ENCODE results near the gene ACOT9.

The ACOT9 gene

GRCh38 chrX:23765449-23765848, 22.4 kb upstream of the ACOT9 start:
- peak; percentile 70 for DNase-seq

DNA sequence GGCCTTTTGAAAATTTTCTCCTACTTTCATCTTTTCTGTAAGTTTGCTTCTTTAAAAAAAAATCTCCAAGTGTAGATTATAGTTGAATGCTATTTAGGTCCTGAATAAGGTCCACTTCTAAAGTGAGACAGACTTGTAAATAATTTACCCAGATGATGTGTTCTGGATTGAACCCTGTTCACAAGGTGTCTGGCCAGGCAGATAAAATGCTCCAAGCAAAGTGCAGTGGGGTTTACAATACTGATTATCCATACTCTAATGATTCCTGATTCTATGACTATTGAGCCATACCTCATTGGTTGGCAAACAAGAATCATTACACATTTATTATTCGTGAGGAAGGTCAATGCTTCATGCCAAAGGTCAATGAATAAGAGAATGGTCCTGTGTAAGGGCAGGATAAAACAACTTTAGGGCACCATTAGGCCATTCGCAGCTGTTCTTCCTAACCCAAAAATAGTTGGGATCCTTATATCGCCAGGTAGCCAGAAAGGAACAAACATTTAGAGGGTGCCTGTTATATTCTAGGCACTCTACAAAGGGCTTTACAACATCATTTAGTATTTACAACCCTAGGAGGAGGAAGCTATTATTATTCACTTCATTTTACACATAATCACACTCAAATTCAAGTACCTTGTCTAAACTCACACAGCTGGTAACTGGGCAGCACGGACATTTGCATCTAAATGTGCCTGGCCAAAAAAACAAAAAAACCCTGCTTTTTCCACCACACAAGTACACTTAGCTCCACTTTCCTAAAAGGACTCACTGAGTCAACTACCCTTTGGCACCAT, 21.3 kb upstream of the ACOT9 start:
- peak; percentile 64 for DNase-seq

DNA sequence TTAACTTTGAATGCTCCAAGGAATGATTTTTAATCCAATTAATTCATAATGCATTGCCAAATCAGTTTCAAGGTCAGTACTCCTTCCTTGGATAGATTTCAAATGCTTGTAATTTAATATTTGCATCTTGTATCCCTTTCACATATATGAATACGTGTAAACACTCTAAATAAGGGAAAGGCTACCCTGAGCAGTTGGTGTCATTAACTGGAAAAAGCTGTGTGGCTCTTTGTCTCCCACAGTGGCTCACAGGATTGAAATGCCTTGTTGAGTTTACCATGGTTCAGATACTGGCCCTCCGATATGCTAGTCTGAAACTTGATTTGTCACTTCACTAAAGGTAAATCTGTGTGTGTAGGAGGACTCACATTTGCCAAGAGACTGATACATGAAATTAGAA, 16.7 kb upstream of the ACOT9 start:
- DNase-seq = no peak

GRCh38 chrX:23756165-23756564, 13.1 kb upstream of the ACOT9 start:
- peak; percentile 83 for DNase-seq

GRCh38 chrX:23754664-23755063, 11.6 kb upstream of the ACOT9 start:
- DNase-seq = no peak

GRCh38 chrX:23752740-23753415, 9.8 kb upstream of the ACOT9 start:
- no peak for DNase-seq

DNA sequence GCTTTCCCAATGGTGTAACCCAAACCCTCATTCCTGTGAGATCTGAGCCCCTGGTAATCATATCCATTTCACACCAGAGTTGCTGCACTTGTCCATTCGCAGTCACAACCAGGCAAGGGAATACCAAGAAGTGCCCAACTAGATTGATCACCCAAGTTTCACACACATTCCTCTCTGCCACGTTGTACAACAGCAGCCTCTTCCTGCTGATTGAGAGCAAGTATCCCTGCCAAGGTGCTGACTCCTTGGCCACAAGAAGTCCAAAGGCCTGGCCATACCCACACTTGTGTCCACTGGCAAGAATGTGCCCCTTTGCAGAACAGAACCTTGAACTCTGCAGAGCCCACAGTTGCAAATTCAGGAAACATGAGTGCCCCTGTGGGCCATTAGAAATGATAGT, 6.5 kb upstream of the ACOT9 start:
- no peak for DNase-seq

- DNase-seq = no peak
Observed at GRCh38 chrX:23749129-23749528, 6.1 kb upstream of the ACOT9 start.

- no peak for DNase-seq
Observed at GRCh38 chrX:23745786-23746185, 2.7 kb upstream of the ACOT9 start.

DNA sequence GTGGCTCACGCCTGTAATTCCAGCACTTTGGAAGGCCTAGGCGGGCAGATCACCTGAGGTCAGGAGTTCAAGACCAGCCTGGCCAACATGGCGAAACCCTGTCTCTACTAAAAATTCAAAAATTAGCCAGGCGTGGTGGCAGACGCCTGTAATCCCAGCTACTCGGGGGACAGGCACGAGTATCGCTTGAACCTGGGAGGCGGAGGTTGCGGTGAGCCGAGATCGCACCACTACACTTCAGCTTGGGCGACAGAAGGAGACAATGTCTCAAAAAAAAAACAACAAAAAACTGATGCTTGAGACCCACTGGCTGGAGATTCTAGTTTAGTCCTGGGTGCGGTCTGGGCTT, 521 bp upstream of the ACOT9 start:
- DNase-seq = peak; percentile 28

DNA sequence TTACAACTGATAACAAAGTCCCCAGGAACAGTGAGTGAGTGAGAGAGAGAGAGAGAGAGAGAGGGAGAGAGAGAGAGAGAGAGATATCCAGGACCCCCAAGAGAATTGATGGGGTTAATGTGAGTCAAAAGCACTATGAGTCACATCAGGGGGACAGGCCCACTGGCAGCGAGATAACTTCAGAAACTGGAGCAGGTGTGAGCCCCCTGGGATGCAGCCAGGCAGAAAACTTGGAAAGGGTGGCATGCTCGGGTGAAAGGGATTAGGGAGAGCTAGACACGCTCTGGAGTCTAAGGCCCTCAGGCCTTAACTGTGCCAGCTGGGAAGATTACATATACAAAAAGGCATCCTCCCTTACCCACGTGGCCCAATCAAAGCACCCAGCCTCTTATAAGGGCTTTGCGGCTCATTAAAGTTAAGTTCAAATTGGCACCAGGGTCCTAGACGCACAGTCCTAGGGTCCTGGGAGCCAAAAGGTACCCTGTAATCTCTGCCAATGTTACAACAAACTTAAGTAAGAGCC, 841 bp downstream of the ACOT9 start:
- DNase-seq = peak; percentile 80

GRCh38 chrX:23737413-23737812, 5.7 kb downstream of the ACOT9 start:
- no peak for DNase-seq

GRCh38 chrX:23736030-23736429, 7.0 kb downstream of the ACOT9 start:
- DNase-seq = no peak

DNA sequence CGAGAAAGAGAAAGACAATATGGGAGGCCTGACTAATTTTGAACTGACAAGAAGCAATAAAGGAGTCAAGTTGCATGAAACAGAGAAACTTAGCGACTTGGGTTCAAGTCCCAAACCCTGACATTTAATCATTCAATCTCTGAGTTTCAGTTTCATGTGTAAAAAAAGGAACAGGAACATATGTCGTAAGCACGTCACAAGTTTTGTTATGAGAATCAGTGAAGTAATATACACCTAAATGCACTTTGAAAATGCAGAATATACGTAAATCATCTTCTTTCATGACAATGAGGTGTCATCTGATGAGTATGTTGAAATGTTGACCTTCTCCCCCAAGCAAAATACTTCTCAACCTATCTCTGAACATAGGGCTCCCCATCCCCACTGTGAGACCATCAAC, 10.4 kb downstream of the ACOT9 start:
- DNase-seq = no peak

DNA sequence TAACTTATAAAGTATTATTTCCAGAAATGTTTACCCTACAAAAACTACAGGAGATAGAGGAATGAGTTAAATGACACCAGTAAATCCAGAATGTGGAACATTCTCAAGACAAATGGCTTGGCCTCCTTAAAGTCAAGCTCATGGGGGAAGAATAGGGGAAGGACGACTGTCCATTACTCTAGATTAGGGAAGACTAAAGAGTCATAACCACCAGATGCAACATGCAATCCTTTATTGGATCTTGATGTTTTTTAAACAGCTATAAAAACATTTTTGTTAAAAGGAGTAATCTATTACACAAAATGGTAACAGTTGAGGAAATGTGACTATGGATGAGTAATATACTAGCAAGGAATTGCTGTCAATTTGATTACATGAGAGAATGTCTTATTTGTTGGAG, 11.1 kb downstream of the ACOT9 start:
- DNase-seq = no peak

DNA sequence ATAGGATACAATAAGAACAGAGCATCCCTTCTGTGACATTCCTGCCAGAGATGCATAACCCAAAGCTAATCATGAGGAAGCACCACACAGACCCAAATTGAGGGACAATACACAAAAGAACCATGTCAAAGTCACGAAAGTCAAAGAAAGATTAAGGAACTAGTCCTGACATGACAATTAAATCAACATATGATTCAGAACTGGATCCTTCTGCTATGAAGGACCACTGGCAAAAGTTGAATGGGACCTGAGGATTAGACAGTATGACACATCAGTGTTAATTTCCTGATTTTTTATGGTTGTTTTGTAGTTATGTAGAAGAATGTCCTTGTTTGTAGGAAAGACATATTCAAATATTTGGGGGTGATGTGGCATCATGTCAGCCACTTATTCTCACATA, 13.9 kb downstream of the ACOT9 start:
- no peak for DNase-seq

- no peak for DNase-seq
Observed at GRCh38 chrX:23727206-23727605, 15.9 kb downstream of the ACOT9 start.

GRCh38 chrX:23726191-23726590, 16.9 kb downstream of the ACOT9 start:
- DNase-seq = no peak

DNA sequence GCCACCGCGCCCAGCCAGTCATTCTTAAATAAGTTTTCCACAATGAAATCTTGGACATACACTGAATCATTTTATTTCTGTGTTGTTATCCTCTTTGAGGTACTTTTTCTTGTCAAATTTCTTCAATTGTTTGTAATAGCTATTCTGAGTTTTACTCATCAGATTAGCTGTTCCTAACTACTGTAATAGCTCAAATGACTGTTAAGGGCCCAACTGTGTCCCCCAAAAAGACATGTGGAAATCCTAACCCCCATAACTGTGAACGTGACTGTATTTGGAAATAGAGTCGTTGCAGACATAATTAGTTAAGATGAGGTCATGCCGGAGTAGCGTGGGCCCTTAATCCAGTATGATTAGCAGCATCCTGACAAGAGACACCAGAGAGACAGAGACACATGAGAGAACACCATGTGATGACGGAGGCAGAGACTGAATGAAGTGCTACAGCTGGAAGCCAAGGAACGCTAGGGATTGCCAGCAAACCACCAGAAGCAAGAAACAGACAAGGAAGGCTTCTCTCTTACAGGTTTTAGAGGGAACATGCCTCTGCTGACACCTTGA, 22.9 kb downstream of the ACOT9 start:
- DNase-seq = no peak

DNA sequence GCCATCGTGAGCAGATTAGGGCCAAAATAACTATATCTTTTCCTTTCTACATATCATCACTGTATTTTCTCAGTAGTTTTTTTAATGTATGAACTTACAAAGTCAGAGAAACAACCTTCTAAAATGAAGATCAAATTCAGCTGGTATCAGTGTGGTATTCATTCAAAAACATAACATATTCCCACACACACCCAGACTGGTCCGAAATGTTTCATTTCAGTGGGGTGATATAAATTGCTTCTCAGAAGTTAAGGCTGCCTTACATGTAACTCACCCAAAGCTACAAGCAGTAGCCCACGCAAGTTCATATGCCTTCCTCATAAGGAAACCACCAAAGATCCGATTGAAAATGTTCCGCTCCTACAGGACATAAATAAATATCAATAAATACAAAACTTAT, 37.8 kb downstream of the ACOT9 start:
- no peak for DNase-seq

GRCh38 chrX:23704673-23705206, 38.3 kb downstream of the ACOT9 start:
- DNase-seq = no peak

DNA sequence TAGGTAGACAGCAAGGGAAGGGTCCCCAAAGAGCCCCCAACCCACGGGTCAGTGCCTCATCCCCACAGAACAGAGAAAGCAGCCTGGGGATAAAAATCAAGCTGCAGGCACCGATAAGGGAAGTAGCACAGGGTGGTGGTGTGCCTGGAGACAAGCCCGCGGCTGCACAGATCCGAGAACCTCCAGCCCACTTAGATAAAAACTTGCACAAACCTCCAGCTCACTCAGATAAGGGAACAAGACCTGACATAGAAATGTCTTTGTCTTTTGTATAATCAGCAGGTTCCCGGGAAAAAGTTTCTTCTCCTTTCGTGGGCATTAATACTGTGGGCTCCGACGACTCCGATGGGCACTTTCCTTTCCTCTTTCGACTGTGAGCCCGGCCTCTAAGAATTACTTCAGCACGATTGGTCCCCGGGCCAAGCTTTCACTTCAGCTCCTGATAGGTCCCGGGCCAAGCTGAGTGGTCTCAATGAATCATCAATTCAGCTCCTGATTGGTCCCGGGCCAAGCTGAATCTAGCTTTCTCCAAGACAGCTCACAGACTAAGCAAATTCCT, 43.4 kb downstream of the ACOT9 start:
- no peak for DNase-seq

- peak; percentile 81 for DNase-seq
Observed at GRCh38 chrX:23694606-23695005, 48.5 kb downstream of the ACOT9 start.

DNA sequence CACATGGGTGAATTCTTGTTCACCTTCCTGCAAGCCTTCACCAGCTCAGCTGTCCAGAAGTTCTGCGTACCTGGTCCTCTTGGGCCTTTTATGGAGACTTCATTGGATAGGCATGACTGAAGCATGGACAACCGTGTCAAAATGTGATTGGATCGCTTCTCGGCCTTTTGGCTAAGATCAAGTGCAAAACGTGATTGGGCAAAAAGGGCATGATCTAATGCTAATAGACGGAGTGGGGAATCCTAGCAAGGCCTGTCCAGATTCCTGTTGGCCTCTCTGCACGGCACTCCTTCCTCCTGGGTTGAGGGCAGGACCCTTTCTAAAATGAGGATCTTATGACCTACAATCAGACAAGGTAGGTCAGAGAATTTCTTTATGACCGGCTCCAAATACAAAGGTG, 50.9 kb downstream of the ACOT9 start:
- no peak for DNase-seq
